ENCODE results near the gene MED8.
"Not testable (repeated sequence)": the region's sequence is repeated elsewhere in the genome, so short reads cannot be mapped to it uniquely, and the experiment has no call there.

MED8 gene

GRCh38 chr1:43420874-43421273, 31.3 kb upstream of the MED8 start:
- no peak overlapping the region for H3K27ac ChIP-seq (ENCODE audit: low read length)
- H3K27me3 ChIP-seq (ENCODE audit: low read depth, low read length): no peaks in the 10 kb centered on the region
- H3K9me3 ChIP-seq (ENCODE audit: control insufficient read depth in 1 of 2, low read length in 2 of 2): no peaks in the 10 kb centered on the region
- H3K4me3 ChIP-seq (ENCODE audit: low read depth in 1 of 2, low read length in 2 of 2): no peak overlapping the region
- peaks cover 81 to 95% of the 10 kb centered on the region in 2 donors for H3K36me3 ChIP-seq (ENCODE audit: control insufficient read depth in 1 of 2, insufficient read depth in 2 of 2, low read length in 2 of 2)
- H3K4me1 ChIP-seq (ENCODE audit: control insufficient read depth in 1 of 2, insufficient read depth in 2 of 2, low read length in 2 of 2): no peaks in the 10 kb centered on the region

- Histone ChIP-seq H3K9me3 (ENCODE audit: control insufficient read depth in 1 of 2, low read length in 2 of 2) (no peaks in the 10 kb centered on the region), H3K27me3 (ENCODE audit: low read depth, low read length) (no peaks in the 10 kb centered on the region), H3K4me3 (ENCODE audit: low read depth in 1 of 2, low read length in 2 of 2) (no peak overlapping the region), H3K36me3 (ENCODE audit: control insufficient read depth in 1 of 2, insufficient read depth in 2 of 2, low read length in 2 of 2) (peaks cover 81 to 95% of the 10 kb centered on the region in 2 donors), H3K4me1 (ENCODE audit: control insufficient read depth in 1 of 2, insufficient read depth in 2 of 2, low read length in 2 of 2) (no peaks in the 10 kb centered on the region), H3K27ac (ENCODE audit: low read length) (no peak overlapping the region)
Observed at GRCh38 chr1:43419627-43420425, 30.2 kb upstream of the MED8 start.

GRCh38 chr1:43418858-43419257, 29.3 kb upstream of the MED8 start:
- no peak overlapping the region for H3K27ac ChIP-seq (ENCODE audit: low read length)
- no peaks in the 10 kb centered on the region for H3K9me3 ChIP-seq (ENCODE audit: control insufficient read depth in 1 of 2, low read length in 2 of 2)
- H3K27me3 ChIP-seq (ENCODE audit: low read depth, low read length): no peaks in the 10 kb centered on the region
- peaks cover 74 to 87% of the 10 kb centered on the region in 2 donors for H3K36me3 ChIP-seq (ENCODE audit: control insufficient read depth in 1 of 2, insufficient read depth in 2 of 2, low read length in 2 of 2)
- H3K4me3 ChIP-seq (ENCODE audit: low read depth in 1 of 2, low read length in 2 of 2): no peak overlapping the region
- no peaks in the 10 kb centered on the region for H3K4me1 ChIP-seq (ENCODE audit: control insufficient read depth in 1 of 2, insufficient read depth in 2 of 2, low read length in 2 of 2)

- Histone ChIP-seq H3K4me3 (ENCODE audit: low read depth in 1 of 2, low read length in 2 of 2) (no peak overlapping the region), H3K27me3 (ENCODE audit: low read depth, low read length) (no peaks in the 10 kb centered on the region), H3K36me3 (ENCODE audit: control insufficient read depth in 1 of 2, insufficient read depth in 2 of 2, low read length in 2 of 2) (peaks cover 59 to 67% of the 10 kb centered on the region in 2 donors), H3K4me1 (ENCODE audit: control insufficient read depth in 1 of 2, insufficient read depth in 2 of 2, low read length in 2 of 2) (no peaks in the 10 kb centered on the region), H3K27ac (ENCODE audit: low read length) (no peak overlapping the region), H3K9me3 (ENCODE audit: control insufficient read depth in 1 of 2, low read length in 2 of 2) (no peaks in the 10 kb centered on the region)
Observed at GRCh38 chr1:43415901-43416300, 26.3 kb upstream of the MED8 start.

GRCh38 chr1:43414634-43415223, 25.1 kb upstream of the MED8 start:
- H3K4me1 ChIP-seq (ENCODE audit: control insufficient read depth in 1 of 2, insufficient read depth in 2 of 2, low read length in 2 of 2): no peaks in the 10 kb centered on the region
- H3K27me3 ChIP-seq (ENCODE audit: low read depth, low read length): no peaks in the 10 kb centered on the region
- H3K9me3 ChIP-seq (ENCODE audit: control insufficient read depth in 1 of 2, low read length in 2 of 2): no peaks in the 10 kb centered on the region
- H3K4me3 ChIP-seq (ENCODE audit: low read depth in 1 of 2, low read length in 2 of 2): no peak overlapping the region
- peaks cover 47 to 61% of the 10 kb centered on the region in 2 donors for H3K36me3 ChIP-seq (ENCODE audit: control insufficient read depth in 1 of 2, insufficient read depth in 2 of 2, low read length in 2 of 2)
- H3K27ac ChIP-seq (ENCODE audit: low read length): no peak overlapping the region

- not testable (repeated sequence) for H3K27me3 ChIP-seq (ENCODE audit: low read depth, low read length); H3K4me1 ChIP-seq (ENCODE audit: control insufficient read depth in 1 of 2, insufficient read depth in 2 of 2, low read length in 2 of 2); H3K4me3 ChIP-seq (ENCODE audit: low read depth in 1 of 2, low read length in 2 of 2); H3K27ac ChIP-seq (ENCODE audit: low read length); H3K9me3 ChIP-seq (ENCODE audit: control insufficient read depth in 1 of 2, low read length in 2 of 2)
- peaks cover 38 to 61% of the 10 kb centered on the region in 2 donors for H3K36me3 ChIP-seq (ENCODE audit: control insufficient read depth in 1 of 2, insufficient read depth in 2 of 2, low read length in 2 of 2)
Observed at GRCh38 chr1:43413426-43413825, 23.8 kb upstream of the MED8 start.

GRCh38 chr1:43410571-43410970, 21.0 kb upstream of the MED8 start:
- H3K4me3 ChIP-seq (ENCODE audit: low read depth in 1 of 2, low read length in 2 of 2): no peak overlapping the region
- no peak overlapping the region for H3K27ac ChIP-seq (ENCODE audit: low read length)
- H3K4me1 ChIP-seq (ENCODE audit: control insufficient read depth in 1 of 2, insufficient read depth in 2 of 2, low read length in 2 of 2): no peaks in the 10 kb centered on the region
- no peaks in the 10 kb centered on the region for H3K27me3 ChIP-seq (ENCODE audit: low read depth, low read length)
- H3K9me3 ChIP-seq (ENCODE audit: control insufficient read depth in 1 of 2, low read length in 2 of 2): no peaks in the 10 kb centered on the region
- H3K36me3 ChIP-seq (ENCODE audit: control insufficient read depth in 1 of 2, insufficient read depth in 2 of 2, low read length in 2 of 2): peaks cover 25 to 58% of the 10 kb centered on the region in 2 donors

- H3K27me3 ChIP-seq (ENCODE audit: low read depth, low read length): no peaks in the 10 kb centered on the region
- H3K36me3 ChIP-seq (ENCODE audit: control insufficient read depth in 1 of 2, insufficient read depth in 2 of 2, low read length in 2 of 2): peaks cover 40 to 73% of the 10 kb centered on the region in 2 donors
- no peaks in the 10 kb centered on the region for H3K9me3 ChIP-seq (ENCODE audit: control insufficient read depth in 1 of 2, low read length in 2 of 2)
- H3K4me1 ChIP-seq (ENCODE audit: control insufficient read depth in 1 of 2, insufficient read depth in 2 of 2, low read length in 2 of 2): no peaks in the 10 kb centered on the region
- H3K27ac ChIP-seq (ENCODE audit: low read length): no peak overlapping the region
- H3K4me3 ChIP-seq (ENCODE audit: low read depth in 1 of 2, low read length in 2 of 2): no peak overlapping the region
Observed at GRCh38 chr1:43405876-43406234, 16.3 kb upstream of the MED8 start.

GRCh38 chr1:43405219-43405875, 15.7 kb upstream of the MED8 start:
- Histone ChIP-seq H3K36me3 (ENCODE audit: control insufficient read depth in 1 of 2, insufficient read depth in 2 of 2, low read length in 2 of 2) (peaks cover 40 to 68% of the 10 kb centered on the region in 2 donors), H3K27ac (ENCODE audit: low read length) (no peak overlapping the region)

GRCh38 chr1:43404353-43404752, 14.8 kb upstream of the MED8 start:
- Histone ChIP-seq H3K4me1 (ENCODE audit: control insufficient read depth in 1 of 2, insufficient read depth in 2 of 2, low read length in 2 of 2) (no peaks in the 10 kb centered on the region), H3K36me3 (ENCODE audit: control insufficient read depth in 1 of 2, insufficient read depth in 2 of 2, low read length in 2 of 2) (peaks cover 40 to 63% of the 10 kb centered on the region in 2 donors), H3K27ac (ENCODE audit: low read length) (no peak overlapping the region), H3K4me3 (ENCODE audit: low read depth in 1 of 2, low read length in 2 of 2) (no peak overlapping the region), H3K9me3 (ENCODE audit: control insufficient read depth in 1 of 2, low read length in 2 of 2) (no peaks in the 10 kb centered on the region), H3K27me3 (ENCODE audit: low read depth, low read length) (no peaks in the 10 kb centered on the region)

More at GRCh38 chr1:43405219-43405875, 15.7 kb upstream of the MED8 start:
- Histone ChIP-seq H3K4me3 (ENCODE audit: low read depth in 1 of 2, low read length in 2 of 2) (no peak overlapping the region), H3K9me3 (ENCODE audit: control insufficient read depth in 1 of 2, low read length in 2 of 2) (no peaks in the 10 kb centered on the region), H3K4me1 (ENCODE audit: control insufficient read depth in 1 of 2, insufficient read depth in 2 of 2, low read length in 2 of 2) (no peaks in the 10 kb centered on the region), H3K27me3 (ENCODE audit: low read depth, low read length) (no peaks in the 10 kb centered on the region)

GRCh38 chr1:43402089-43402865, 12.7 kb upstream of the MED8 start:
- H3K4me3 ChIP-seq (ENCODE audit: low read depth in 1 of 2, low read length in 2 of 2): no peak overlapping the region
- H3K27ac ChIP-seq (ENCODE audit: low read length): no peak overlapping the region
- H3K36me3 ChIP-seq (ENCODE audit: control insufficient read depth in 1 of 2, insufficient read depth in 2 of 2, low read length in 2 of 2): peaks cover 36 to 48% of the 10 kb centered on the region in 2 donors
- no peaks in the 10 kb centered on the region for H3K27me3 ChIP-seq (ENCODE audit: low read depth, low read length)
- H3K9me3 ChIP-seq (ENCODE audit: control insufficient read depth in 1 of 2, low read length in 2 of 2): no peaks in the 10 kb centered on the region
- no peaks in the 10 kb centered on the region for H3K4me1 ChIP-seq (ENCODE audit: control insufficient read depth in 1 of 2, insufficient read depth in 2 of 2, low read length in 2 of 2)
